HG03103 (cell line): ENCODE data around the gene PLPP2.
"Not testable (repeated sequence)": the region's sequence is repeated elsewhere in the genome, so short reads cannot be mapped to it uniquely, and the experiment has no call there.

Experiments
- ATAC-seq: cut with Tn5 transposase; IDR thresholded peaks from one replicate; pipeline ENCODE4 v1.9.1; 2021; ENCODE audit warnings: low read depth; ENCODE audit not compliant: unreplicated experiment

Gene PLPP2

DNA sequence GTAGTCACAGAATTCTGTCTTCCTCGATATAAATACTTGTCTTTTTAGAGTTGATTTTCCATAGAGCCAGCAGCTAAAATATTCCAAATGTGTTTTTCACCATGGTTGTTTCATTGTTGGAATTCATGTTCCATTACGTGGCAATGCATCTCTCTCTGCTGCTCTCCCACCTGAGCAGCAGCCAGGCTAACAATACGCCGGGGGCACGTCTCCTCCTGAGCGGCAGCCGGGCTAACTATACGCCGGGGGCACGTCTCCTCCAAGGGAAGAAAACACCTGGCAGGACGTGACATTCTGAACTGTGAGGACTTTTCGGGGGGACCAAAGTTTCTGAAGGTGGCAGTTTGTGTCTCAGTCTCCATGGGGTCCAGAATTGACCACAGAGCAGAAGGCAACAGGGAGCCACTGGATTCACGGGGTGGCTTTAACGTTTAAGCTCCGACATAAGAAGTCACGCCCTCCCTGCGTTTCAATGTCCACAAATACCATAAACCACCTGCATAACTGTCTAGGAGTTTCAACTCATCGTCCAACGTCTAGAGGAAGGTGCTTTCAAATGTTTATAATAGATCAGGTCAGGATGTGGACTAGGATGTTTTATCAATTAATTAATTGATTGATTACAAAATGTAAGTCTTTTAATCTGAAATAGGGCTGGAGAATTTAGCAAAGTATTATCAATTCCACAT, 15.1 kb downstream of the PLPP2 start:
- ATAC-seq = no peak

DNA sequence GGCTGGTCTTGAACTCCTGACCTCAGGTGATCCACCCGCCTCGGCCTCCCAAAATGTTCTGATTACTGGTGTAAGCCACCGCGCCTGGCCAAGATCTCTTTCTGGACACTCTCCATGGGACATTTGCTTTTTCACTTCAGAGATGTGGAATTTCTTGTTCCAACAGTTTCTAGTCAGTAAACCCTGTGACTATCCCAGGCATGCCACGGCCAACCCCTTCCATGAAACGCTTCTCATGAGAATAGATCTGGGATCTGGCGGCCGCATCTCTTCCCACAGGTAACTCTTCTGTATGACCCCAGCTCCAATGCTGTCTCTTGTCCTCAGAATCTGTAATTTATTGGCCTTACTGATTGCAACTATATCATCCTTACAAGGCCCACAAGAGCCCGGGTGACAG, 16.2 kb downstream of the PLPP2 start:
- no peak for ATAC-seq

DNA sequence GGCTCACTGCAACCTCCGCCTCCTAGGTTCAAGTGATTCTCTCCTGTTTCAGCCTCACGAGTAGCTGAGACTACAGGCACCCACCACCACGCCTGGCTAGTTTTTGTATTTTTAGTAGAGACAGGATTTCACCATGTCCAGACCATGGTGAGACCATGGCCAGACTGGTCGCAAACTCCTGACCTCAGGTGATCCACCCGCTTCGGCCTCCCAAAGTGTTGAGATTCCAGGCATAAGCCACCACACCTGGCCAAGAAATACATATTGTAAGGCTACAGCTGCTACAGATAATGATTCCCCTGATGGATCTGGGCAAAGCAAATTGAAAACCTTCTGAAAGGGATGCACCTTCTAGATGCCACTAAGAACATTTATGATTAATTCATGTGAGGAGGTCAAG, 17.8 kb downstream of the PLPP2 start:
- no peak for ATAC-seq

GRCh38 chr19:271856-272255, 19.3 kb downstream of the PLPP2 start:
- no peak for ATAC-seq

- ATAC-seq = not testable (repeated sequence)
Measured at GRCh38 chr19:270766-271318, 20.4 kb downstream of the PLPP2 start.

DNA sequence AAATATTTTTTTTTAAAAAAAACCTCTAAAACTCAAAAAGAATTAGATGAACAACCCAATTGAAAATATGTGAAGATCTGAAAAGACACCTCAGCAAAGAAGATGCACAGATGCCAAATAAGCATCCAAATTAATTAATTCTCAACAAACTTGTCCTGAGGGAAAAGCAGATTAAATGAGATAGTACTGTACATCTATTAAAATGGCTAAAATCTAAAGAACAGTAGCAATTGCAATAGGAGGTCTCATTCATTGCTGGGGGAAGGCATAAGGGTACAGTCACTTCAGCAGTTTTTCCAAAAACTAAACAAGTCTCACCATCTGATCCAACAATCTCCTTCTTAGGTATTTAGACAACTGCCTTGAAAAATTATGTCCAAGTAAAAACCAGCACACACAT, 22.0 kb downstream of the PLPP2 start:
- no peak for ATAC-seq

DNA sequence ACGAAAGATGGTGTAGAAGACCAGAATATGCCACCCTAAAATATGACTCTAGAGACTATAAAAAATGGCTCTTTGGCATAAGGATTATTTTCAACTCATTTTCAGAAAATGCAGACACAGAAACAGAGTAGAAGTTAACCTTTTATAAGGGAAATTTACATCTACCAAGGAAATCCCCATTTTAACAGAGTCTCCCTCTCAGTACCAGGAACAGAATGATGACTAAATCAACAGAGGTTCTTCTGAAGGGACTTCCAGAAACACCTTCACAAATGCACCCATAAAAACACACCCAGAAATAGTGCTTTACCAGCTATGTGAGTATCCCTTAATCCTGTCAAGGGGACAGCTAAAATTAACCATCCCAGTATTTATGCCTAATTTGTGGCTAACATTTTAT, 29.1 kb downstream of the PLPP2 start:
- ATAC-seq = no peak

DNA sequence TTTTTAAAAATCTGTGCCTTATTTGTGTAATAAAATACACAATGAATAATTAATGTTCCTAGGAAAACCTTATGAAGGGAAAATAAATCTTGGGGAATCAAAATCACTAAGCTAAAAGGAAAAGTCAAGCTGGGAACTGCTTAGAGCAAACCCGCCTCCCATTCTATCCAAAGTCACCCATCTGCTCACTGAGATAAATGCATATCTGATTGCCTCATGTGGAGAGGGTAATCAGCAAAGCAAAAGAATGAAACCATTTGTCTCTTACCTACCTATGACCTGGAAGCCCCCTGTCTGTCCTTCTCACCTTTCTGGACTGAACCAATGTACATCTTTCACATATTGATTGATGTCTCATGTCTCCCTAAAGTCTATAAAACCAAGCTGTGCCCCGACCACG, 34.4 kb downstream of the PLPP2 start:
- ATAC-seq = not testable (repeated sequence)

GRCh38 chr19:252421-253186, 38.6 kb downstream of the PLPP2 start:
- not testable (repeated sequence) for ATAC-seq

DNA sequence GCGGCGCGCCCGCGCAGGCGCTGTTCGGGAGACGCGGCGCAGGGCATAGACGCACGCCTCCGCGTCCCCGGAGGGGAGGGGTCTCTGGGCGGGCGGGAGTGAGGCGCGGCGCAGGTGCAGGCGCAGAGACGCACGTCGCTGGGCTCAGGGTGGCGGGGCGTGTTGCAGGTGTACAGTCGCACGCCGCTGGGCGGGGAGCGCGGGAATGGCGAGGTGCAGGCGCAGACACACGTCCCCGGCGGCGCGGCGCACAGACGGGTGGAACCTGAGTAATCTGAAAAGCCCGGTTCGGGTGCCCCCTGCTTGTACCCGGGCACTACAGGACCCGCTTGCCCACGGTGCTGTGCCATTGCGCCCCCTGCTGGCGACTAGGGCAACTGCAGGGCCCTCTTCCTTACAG, 44.7 kb downstream of the PLPP2 start:
- no peak for ATAC-seq

- not testable (repeated sequence) for ATAC-seq
Measured at GRCh38 chr19:245900-246299, 45.3 kb downstream of the PLPP2 start.

DNA sequence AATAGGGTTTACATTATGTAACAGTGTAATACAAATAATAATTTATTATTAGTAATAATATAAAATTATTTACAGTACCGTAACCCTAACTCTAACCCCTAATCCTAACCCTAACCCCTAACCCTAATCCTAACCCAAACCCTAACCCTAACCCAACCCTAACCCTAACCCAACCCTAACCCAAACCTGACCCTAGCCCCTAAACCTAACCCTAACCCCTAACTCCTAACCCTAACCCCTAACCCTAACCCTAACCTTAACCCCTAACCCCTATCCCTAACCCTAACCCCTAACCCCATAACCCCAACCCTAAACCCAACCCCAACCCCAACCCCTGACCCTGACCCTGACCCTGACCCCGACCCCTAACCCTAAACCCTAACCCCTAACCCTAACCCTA, 45.7 kb downstream of the PLPP2 start:
- no peak for ATAC-seq
